ENCODE results near the gene BCL2.

BCL2 gene

DNA sequence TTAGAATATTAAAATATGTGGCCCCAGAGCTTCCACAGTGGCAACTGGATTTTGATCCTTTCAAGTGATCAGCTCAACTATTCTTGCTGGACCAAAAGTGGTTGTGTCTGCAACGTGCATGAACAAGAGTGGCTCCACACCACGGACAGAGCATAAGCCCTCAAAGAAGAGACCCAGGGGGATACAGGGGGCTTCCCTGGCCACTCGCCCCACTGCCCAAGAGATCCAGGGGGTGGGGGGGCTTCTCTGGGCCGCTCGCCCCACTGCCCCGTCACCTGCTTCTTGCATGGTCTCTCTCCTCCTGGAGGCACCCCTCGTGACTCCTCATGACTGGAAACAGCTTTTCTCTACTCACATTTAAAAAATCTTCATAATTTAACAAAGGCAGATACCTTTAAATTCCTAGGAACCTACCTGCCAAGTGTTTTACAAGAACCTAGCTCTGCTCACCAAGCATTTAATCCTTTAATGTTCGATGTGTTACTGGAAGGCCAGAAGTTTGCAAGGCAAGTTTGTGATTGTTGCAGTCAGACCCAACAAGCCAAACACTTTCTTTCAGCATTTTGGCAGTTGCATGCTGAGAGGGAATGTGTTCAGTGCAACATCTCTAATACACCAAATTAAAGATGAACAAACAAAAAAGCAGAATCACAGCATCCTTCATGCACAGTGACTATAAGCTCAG is 174.3 kb downstream of the BCL2 start:
- no peak overlapping the region for H3K4me2 ChIP-seq (ENCODE audit: low read length)
- no peak overlapping the region for H4K12ac ChIP-seq (ENCODE audit: low read depth, low read length)
- no peak overlapping the region for H3K23ac ChIP-seq (ENCODE audit: low read length)
- H3K4ac ChIP-seq (ENCODE audit: low read depth, low read length) = no peak overlapping the region
- H2BK120ac ChIP-seq (ENCODE audit: insufficient read depth, low read length, poor library complexity) = no peak overlapping the region
- no peaks in the 10 kb centered on the region for H3K4me1 ChIP-seq (ENCODE audit: control insufficient read depth in 1 of 2, insufficient read depth in 2 of 2, low read length in 2 of 2)
- no peak overlapping the region for H3K27ac ChIP-seq (ENCODE audit: low read depth, low read length)
- no peak overlapping the region for H3K18ac ChIP-seq (ENCODE audit: low read length)
- no peaks in the 10 kb centered on the region for H3K27me3 ChIP-seq (ENCODE audit: insufficient read depth, low read length)
- H2AK5ac ChIP-seq (ENCODE audit: low read length) = no peak overlapping the region
- H4K8ac ChIP-seq (ENCODE audit: low read depth, low read length) = no peak overlapping the region
- H3K79me2 ChIP-seq (ENCODE audit: control insufficient read depth, insufficient read depth, low read length, poor library complexity) = no peaks in the 10 kb centered on the region
- no peaks in the 10 kb centered on the region for H3K79me1 ChIP-seq (ENCODE audit: low read length)
- no peak overlapping the region for H3K14ac ChIP-seq (ENCODE audit: low read length)
- no peak overlapping the region for H3K4me3 ChIP-seq (ENCODE audit: low read depth, low read length)
- H4K91ac ChIP-seq (ENCODE audit: low read depth, low read length) = no peak overlapping the region
- DNase-seq = no peak
- no peak overlapping the region for H2BK12ac ChIP-seq (ENCODE audit: low read length)
- H3K9me3 ChIP-seq (ENCODE audit: insufficient read depth, low read depth, low read length) = no peaks in the 10 kb centered on the region
- H3K9ac ChIP-seq (ENCODE audit: low read length) = no peak overlapping the region
- H2BK5ac ChIP-seq (ENCODE audit: low read depth, low read length, poor library complexity) = no peak overlapping the region
- H2AFZ ChIP-seq (ENCODE audit: insufficient read depth, low read length, poor library complexity) = no peak overlapping the region
- H3K36me3 ChIP-seq (ENCODE audit: control insufficient read depth in 1 of 2, insufficient read depth in 2 of 2, low read length in 2 of 2) = no peaks in the 10 kb centered on the region
- no CpG with 5 or more reads among the region's 8 CpGs for WGBS (ENCODE audit: extremely low coverage, insufficient coverage, insufficient read length)

DNA sequence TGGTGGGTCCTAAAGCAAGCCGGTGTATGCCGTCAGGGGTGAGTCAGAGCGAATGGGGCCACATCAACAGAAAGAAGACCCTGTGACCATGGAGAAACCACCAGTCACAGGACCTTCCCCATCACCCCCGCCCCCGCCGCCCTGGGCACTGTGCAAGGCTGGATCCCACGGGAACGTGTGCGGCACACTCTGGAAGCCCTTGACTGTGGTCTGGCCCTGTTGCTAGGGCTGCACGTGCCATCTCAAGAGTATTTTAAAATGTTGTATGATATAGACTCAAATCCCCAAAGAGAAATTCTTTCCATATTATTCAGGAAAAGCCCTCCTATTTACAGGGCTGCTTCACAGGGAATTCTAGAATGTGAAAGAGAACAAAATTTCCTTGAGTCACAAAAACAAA is 174.8 kb downstream of the BCL2 start:
- Histone ChIP-seq H2BK120ac (ENCODE audit: insufficient read depth, low read length, poor library complexity) (no peak overlapping the region), H3K4me1 (ENCODE audit: control insufficient read depth in 1 of 2, insufficient read depth in 2 of 2, low read length in 2 of 2) (no peaks in the 10 kb centered on the region), H3K4ac (ENCODE audit: low read depth, low read length) (no peak overlapping the region), H3K14ac (ENCODE audit: low read length) (no peak overlapping the region), H3K4me3 (ENCODE audit: low read depth, low read length) (no peak overlapping the region), H2BK5ac (ENCODE audit: low read depth, low read length, poor library complexity) (no peak overlapping the region), H2AK5ac (ENCODE audit: low read length) (no peak overlapping the region), H4K8ac (ENCODE audit: low read depth, low read length) (no peak overlapping the region), H3K4me2 (ENCODE audit: low read length) (no peak overlapping the region), H3K18ac (ENCODE audit: low read length) (no peak overlapping the region), H3K27me3 (ENCODE audit: insufficient read depth, low read length) (no peaks in the 10 kb centered on the region), H4K91ac (ENCODE audit: low read depth, low read length) (no peak overlapping the region), H2BK12ac (ENCODE audit: low read length) (no peak overlapping the region), H3K79me2 (ENCODE audit: control insufficient read depth, insufficient read depth, low read length, poor library complexity) (no peaks in the 10 kb centered on the region), H3K9me3 (ENCODE audit: insufficient read depth, low read depth, low read length) (no peaks in the 10 kb centered on the region), H2AFZ (ENCODE audit: insufficient read depth, low read length, poor library complexity) (no peak overlapping the region), H3K23ac (ENCODE audit: low read length) (no peak overlapping the region), H3K9ac (ENCODE audit: low read length) (no peak overlapping the region), H4K12ac (ENCODE audit: low read depth, low read length) (no peak overlapping the region), H3K79me1 (ENCODE audit: low read length) (no peaks in the 10 kb centered on the region), H3K36me3 (ENCODE audit: control insufficient read depth in 1 of 2, insufficient read depth in 2 of 2, low read length in 2 of 2) (no peaks in the 10 kb centered on the region), H3K27ac (ENCODE audit: low read depth, low read length) (no peak overlapping the region)
- no peak for DNase-seq
- WGBS (ENCODE audit: extremely low coverage, insufficient coverage, insufficient read length) = no CpG with 5 or more reads among the region's 10 CpGs

DNA sequence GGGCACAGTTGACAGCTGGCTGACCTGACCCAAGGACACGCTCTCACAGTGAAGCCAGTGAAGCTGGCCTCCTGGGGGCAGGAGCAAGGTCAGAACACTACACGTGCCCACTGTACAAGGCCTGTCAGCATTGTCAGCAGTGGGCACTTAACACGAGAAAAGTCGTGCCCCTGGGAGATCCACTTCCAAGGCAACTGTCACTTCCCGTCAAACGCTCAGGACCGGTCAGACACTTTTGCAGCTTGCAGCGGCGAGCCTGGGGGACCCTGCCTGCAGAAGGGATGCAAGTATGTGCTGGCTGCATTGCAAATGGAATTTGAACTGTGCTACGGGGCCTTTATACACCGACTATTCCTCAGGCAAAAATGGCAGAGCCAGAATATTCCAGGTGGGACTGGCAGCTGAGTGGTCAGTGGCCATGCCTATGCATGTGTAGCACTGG is 176.2 kb downstream of the BCL2 start:
- no peak overlapping the region for H2BK12ac ChIP-seq (ENCODE audit: low read length)
- H2AK5ac ChIP-seq (ENCODE audit: low read length) = no peak overlapping the region
- no peaks in the 10 kb centered on the region for H3K79me1 ChIP-seq (ENCODE audit: low read length)
- no peak overlapping the region for H3K14ac ChIP-seq (ENCODE audit: low read length)
- H3K27ac ChIP-seq (ENCODE audit: low read depth, low read length) = no peak overlapping the region
- H3K4me2 ChIP-seq (ENCODE audit: low read length) = no peak overlapping the region
- H3K4me3 ChIP-seq (ENCODE audit: low read depth, low read length) = no peak overlapping the region
- no peak overlapping the region for H3K4ac ChIP-seq (ENCODE audit: low read depth, low read length)
- no peaks in the 10 kb centered on the region for H3K27me3 ChIP-seq (ENCODE audit: insufficient read depth, low read length)
- no peak overlapping the region for H2BK5ac ChIP-seq (ENCODE audit: low read depth, low read length, poor library complexity)
- H3K9ac ChIP-seq (ENCODE audit: low read length) = no peak overlapping the region
- no peak overlapping the region for H4K91ac ChIP-seq (ENCODE audit: low read depth, low read length)
- no peaks in the 10 kb centered on the region for H3K9me3 ChIP-seq (ENCODE audit: insufficient read depth, low read depth, low read length)
- H2BK120ac ChIP-seq (ENCODE audit: insufficient read depth, low read length, poor library complexity) = no peak overlapping the region
- no peak overlapping the region for H3K23ac ChIP-seq (ENCODE audit: low read length)
- no peak overlapping the region for H3K18ac ChIP-seq (ENCODE audit: low read length)
- WGBS (ENCODE audit: extremely low coverage, insufficient coverage, insufficient read length) = no CpG with 5 or more reads among the region's 11 CpGs
- H4K12ac ChIP-seq (ENCODE audit: low read depth, low read length) = no peak overlapping the region
- H3K36me3 ChIP-seq (ENCODE audit: control insufficient read depth in 1 of 2, insufficient read depth in 2 of 2, low read length in 2 of 2) = no peaks in the 10 kb centered on the region
- no peaks in the 10 kb centered on the region for H3K4me1 ChIP-seq (ENCODE audit: control insufficient read depth in 1 of 2, insufficient read depth in 2 of 2, low read length in 2 of 2)
- H4K8ac ChIP-seq (ENCODE audit: low read depth, low read length) = no peak overlapping the region
- peak; percentile 23 to 72 for DNase-seq
- H3K79me2 ChIP-seq (ENCODE audit: control insufficient read depth, insufficient read depth, low read length, poor library complexity) = no peaks in the 10 kb centered on the region
- H2AFZ ChIP-seq (ENCODE audit: insufficient read depth, low read length, poor library complexity) = no peak overlapping the region

DNA sequence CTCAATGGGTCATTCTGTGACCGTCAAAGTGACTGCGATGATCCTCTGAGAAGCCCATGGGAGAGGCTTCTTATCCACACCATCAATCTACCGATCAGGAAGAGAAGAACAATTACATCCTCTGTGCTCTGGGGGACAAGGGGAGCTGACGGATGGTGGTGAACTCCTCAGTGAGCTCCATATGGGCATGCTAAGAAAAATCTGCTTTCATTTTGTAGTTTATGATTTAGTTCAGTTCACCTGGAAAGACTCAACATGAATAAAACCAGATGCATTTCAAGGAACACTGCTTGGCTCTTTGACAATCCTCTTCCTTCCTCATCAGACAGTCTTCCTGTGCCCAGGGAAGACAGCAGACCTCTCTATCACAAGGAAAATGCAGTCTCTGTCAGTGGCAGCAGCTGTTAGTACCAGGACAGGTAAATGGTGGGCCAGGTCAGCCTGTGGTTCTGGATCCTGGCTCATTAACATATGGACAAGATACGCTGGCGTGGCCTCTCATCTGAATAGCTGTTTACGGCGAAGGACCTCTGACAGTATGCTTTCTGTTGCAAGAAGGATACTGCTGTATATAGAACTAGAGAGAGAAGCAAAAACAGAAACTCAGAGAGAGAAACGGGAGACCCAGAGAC is 176.9 kb downstream of the BCL2 start:
- H3K18ac ChIP-seq (ENCODE audit: low read length) = no peak overlapping the region
- H2AK5ac ChIP-seq (ENCODE audit: low read length) = no peak overlapping the region
- H3K36me3 ChIP-seq (ENCODE audit: control insufficient read depth in 1 of 2, insufficient read depth in 2 of 2, low read length in 2 of 2) = no peaks in the 10 kb centered on the region
- H2BK12ac ChIP-seq (ENCODE audit: low read length) = no peak overlapping the region
- H3K27ac ChIP-seq (ENCODE audit: low read depth, low read length) = no peak overlapping the region
- H3K14ac ChIP-seq (ENCODE audit: low read length) = no peak overlapping the region
- no peaks in the 10 kb centered on the region for H3K27me3 ChIP-seq (ENCODE audit: insufficient read depth, low read length)
- no peak for DNase-seq
- no peaks in the 10 kb centered on the region for H3K4me1 ChIP-seq (ENCODE audit: control insufficient read depth in 1 of 2, insufficient read depth in 2 of 2, low read length in 2 of 2)
- no peak overlapping the region for H3K9ac ChIP-seq (ENCODE audit: low read length)
- no peak overlapping the region for H3K4ac ChIP-seq (ENCODE audit: low read depth, low read length)
- H3K79me2 ChIP-seq (ENCODE audit: control insufficient read depth, insufficient read depth, low read length, poor library complexity) = no peaks in the 10 kb centered on the region
- H3K23ac ChIP-seq (ENCODE audit: low read length) = no peak overlapping the region
- H2BK120ac ChIP-seq (ENCODE audit: insufficient read depth, low read length, poor library complexity) = no peak overlapping the region
- no CpG with 5 or more reads among the region's 9 CpGs for WGBS (ENCODE audit: extremely low coverage, insufficient coverage, insufficient read length)
- no peak overlapping the region for H4K91ac ChIP-seq (ENCODE audit: low read depth, low read length)
- no peak overlapping the region for H3K4me3 ChIP-seq (ENCODE audit: low read depth, low read length)
- no peak overlapping the region for H4K8ac ChIP-seq (ENCODE audit: low read depth, low read length)
- H3K4me2 ChIP-seq (ENCODE audit: low read length) = no peak overlapping the region
- H3K9me3 ChIP-seq (ENCODE audit: insufficient read depth, low read depth, low read length) = no peaks in the 10 kb centered on the region
- no peaks in the 10 kb centered on the region for H3K79me1 ChIP-seq (ENCODE audit: low read length)
- no peak overlapping the region for H2BK5ac ChIP-seq (ENCODE audit: low read depth, low read length, poor library complexity)
- H4K12ac ChIP-seq (ENCODE audit: low read depth, low read length) = no peak overlapping the region
- no peak overlapping the region for H2AFZ ChIP-seq (ENCODE audit: insufficient read depth, low read length, poor library complexity)

Data from trophoblast cell (in vitro differentiated cells and primary cell).